HG03039 (cell line): ENCODE measurements around the gene CLSTN2.

Source experiments
- ATAC-seq: cut with Tn5 transposase; IDR thresholded peaks from one replicate; pipeline ENCODE4 v1.9.1; 2021; ENCODE audit warnings: mild to moderate bottlenecking, moderate library complexity; ENCODE audit not compliant: unreplicated experiment

The CLSTN2 gene

GRCh38 chr3:140572334-140572733 lies 637.3 kb downstream of the CLSTN2 start:
- no peak for ATAC-seq

DNA sequence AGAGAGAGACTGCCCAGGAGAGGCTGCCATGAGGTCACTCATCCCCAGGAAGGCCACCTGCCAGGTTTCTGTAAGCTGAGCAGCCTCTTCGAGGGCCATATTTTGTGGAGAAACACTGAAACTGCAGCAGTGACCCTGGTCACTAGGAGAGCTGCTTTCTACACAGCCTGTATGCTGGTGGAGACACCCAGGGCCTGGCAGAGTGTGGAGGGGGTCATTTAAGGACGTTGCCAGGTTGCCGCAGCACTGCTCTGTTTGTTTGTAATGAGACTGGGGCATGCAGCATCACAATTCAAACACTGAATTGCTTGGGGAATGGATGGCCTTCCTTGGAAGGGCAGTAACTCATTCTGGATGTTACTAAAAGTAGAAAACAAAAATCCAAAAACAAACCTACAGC lies 638.0 kb downstream of the CLSTN2 start:
- ATAC-seq, result no peak

GRCh38 chr3:140574375-140574774 lies 639.4 kb downstream of the CLSTN2 start:
- no peak for ATAC-seq

DNA sequence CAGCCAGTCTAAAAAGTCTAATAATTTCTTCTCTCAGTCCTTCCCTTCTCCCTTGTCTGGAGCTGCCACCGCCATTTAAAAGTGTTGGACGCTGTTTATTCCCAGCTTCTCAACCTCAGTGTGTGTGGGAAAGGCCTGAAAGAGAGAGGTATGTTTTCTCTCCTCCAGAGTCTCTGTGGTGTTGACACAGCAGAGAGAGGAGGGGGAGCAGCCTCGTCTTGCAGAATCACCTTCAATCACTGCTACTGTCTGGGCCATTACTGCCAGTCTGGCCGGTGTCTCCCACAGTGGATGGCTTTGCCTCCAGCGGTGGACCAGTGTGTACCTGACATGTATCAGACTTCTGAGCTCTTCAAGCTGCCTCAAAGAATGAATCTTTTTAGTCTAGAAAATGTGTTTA lies 641.5 kb downstream of the CLSTN2 start:
- ATAC-seq, result no peak

DNA sequence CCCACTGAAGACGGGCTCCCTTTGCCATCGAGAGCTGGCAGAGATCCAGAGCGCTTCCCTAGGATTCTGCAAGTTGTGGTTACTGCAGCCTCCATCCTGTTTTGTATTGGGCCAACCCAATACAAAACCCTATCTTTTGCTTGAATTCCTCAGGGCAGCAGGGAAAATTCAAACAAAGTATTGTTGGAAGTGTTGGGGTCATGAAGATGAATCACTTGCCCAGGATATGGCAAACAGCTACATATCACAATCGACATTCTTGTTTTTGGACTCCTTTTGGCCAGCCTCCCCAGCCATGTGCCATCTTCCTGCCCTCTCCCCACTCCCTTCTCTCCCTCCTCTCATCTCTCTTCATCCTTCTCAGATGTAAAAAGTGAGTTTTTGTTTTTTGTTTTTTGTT lies 642.9 kb downstream of the CLSTN2 start:
- ATAC-seq, result no peak

GRCh38 chr3:140579260-140579659 lies 644.3 kb downstream of the CLSTN2 start:
- no peak for ATAC-seq

GRCh38 chr3:140580746-140581145 lies 645.8 kb downstream of the CLSTN2 start:
- no peak for ATAC-seq

GRCh38 chr3:140584549-140584948 lies 649.6 kb downstream of the CLSTN2 start:
- ATAC-seq, result no peak

DNA sequence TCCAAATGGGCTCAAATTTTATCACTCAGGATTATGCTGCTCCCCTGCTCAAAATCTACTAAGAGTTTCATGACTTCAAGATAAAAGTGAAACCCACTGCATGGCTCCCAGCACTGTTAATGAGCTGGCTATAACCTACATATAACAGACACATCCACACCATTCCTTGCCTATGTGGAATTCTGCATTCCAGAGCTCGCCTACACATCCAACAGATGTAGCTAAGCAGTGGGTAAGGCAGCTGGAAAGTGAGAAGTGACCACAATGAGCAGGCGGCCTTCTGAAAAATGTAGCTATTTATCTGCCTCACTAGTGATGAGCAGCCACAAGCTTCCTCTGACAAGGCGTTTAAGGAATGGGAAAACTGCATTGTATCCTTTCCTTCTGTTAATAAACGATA lies 650.8 kb downstream of the CLSTN2 start:
- no peak for ATAC-seq

GRCh38 chr3:140586311-140586710 lies 651.3 kb downstream of the CLSTN2 start:
- no peak for ATAC-seq

DNA sequence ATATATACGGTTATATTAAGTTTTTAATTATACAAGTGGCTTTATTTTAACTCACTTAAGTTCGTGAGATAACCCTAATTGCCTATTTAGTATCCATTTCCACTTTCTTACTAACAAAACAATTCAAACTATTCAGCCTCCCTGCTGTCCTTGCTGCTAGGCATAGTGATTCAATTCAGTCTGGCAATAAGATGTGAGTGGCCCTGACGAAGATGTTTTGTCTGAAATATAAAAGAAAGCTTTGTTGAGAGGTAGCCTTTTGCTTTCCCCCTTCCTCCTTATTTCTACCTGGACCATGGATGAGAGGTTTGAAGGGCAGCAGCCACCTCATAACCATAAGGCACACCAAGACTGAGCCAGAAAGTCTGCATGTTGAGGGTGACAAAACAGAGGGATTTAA lies 653.6 kb downstream of the CLSTN2 start:
- no peak for ATAC-seq

GRCh38 chr3:140593766-140594165 lies 658.8 kb downstream of the CLSTN2 start:
- ATAC-seq, result no peak

DNA sequence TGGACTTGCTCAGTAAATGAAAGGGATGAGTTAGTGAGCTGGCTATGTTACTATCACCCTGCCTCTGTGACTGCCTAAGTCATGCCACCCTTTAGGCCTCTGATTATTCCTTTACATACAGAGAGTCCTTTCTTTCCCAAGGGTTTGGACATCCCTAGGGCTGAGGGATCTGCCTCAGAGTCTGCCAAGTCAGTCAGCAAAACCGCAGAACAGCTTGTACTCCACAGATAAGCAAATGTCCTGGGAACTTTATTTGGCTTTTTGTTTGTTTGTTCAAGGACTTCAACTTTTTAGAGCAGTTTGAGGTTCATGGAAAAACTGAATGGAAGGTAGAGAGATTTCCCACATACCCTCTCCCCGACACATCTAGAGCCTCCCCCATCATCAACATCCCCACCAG lies 660.3 kb downstream of the CLSTN2 start:
- ATAC-seq, result no peak

DNA sequence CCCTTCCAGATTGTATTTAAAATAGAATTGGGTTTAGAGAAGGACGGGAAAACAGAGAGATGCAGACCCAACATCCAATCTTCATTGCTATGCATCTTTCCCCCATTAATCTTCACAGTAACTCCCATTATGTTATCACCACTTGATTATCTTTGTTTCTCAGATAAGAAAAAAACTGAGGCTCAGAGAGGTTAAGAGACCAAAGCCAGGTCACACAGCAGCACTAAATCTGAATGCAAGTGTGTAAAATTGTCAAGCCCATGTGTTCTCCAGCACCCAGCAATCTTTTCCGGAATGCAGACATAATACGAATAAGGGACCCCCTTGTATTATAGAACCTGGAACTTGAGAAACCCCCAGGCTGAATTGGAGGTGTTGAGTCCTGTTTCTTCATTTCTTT lies 662.4 kb downstream of the CLSTN2 start:
- ATAC-seq, result no peak

GRCh38 chr3:140597792-140598191 lies 662.8 kb downstream of the CLSTN2 start:
- no peak for ATAC-seq

DNA sequence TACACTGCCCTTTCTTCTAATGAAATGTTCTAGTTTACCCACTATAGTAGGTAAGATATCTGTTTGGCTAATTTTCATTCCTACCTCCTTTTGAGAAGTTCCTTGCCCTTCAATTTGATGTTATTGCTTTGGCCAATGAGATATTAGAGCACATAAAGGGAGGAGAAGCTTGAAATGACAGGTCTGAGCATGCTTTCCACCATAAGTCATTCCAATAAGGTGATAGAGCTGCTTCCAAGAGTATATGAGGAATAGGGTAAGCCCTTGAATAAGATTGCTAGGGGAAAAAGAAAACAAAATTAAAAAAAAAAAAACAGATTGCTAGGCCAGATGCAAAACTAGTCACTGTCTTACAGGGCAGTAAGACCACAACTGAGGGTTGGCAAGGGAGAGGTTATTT lies 664.0 kb downstream of the CLSTN2 start:
- ATAC-seq, result no peak

DNA sequence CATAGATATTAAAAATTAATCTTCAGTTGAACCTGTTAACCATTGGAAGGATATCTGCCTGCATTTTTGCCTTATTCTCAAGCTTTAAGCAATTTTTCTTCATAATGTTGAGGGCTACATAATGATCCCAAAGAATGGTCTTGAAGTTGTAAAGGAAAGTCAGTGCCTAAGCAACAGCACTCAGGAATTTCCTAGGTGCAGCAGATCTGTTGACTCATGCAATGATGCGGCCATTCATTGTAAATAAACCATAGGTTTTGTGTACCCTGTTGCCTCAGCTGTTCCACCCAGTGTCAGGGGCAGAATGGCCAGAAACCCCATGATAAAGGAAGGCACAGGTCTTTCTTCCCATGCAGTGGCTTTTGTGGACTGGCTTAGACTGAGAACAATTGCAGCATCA lies 664.5 kb downstream of the CLSTN2 start:
- no peak for ATAC-seq

- ATAC-seq, result no peak
Observed at GRCh38 chr3:140601881-140602280, 666.9 kb downstream of the CLSTN2 start.

- ATAC-seq, result no peak
Observed at GRCh38 chr3:140602781-140603180, 667.8 kb downstream of the CLSTN2 start.

DNA sequence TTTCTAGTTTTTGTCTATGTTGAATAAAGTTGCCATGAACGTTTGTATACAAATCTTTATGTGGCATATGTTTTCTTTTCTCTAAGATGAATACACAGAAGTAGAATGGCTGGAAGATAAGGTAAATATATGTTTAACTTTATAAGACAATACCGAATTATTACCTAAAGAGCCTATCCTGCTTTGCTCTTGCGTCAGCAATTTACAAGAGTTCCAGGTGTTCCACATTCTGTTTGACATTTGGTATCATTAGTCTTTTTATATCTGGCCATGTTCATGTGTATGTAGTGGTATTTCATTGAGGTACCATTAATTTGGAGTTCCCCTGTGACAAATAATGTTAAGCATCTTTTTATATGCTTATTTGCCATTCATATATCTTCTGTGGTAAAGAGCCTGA lies 668.8 kb downstream of the CLSTN2 start:
- ATAC-seq, result no peak

DNA sequence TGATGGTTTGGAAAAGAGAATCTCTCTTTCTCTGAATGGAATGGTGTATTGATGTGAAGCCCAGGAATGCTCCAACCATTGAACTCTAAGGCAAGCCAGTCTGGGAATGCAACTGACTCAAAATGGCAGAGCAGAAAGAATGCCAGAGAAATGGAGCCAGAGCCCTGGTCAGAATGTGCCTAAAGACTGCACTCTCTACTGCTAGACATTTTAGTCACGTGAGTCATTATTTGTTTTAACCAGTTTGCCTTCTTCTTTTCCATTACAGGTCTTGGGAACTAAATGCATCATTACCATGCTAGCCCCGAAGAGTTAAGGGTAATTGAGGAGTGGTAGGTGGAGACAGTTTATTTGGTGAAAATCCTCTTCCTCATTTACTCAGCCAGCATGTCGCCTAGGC lies 675.6 kb downstream of the CLSTN2 start:
- ATAC-seq, result no peak

DNA sequence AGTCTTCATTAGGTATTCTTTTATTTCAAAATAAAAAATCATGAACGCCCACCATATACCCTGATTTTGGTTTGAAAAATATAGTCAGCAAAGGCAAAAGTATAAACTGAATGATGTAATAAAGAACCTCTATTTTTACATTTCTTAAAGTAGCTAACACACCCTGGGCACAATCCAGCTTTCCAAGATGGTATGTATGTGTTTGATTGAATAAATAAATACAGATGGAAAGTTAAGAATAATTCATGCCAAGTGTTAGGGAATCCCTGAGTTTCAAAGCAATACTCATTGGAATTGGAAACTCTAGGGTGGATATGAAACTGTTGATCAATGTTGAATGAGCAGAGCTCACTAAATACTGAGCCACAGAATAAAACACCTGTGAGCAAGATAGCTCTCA lies 679.0 kb downstream of the CLSTN2 start:
- no peak for ATAC-seq

GRCh38 chr3:140617135-140617534 lies 682.1 kb downstream of the CLSTN2 start:
- ATAC-seq, result no peak

- ATAC-seq, result no peak
Observed at GRCh38 chr3:140626856-140627255, 691.9 kb downstream of the CLSTN2 start.
